HL-60 (cell line): ENCODE measurements around the gene CFAP251.
A peak's percentile ranks its signal among the peaks of the same experiment; 100 is the strongest.

Experiments used
- DNase-seq, 2 experiments: peaks; one replicate each; pipeline ENCODE4 v3.0.0-alpha.2; 2010 to 2020; ENCODE audit warnings: low read depth in 1 of 2, low spot score in 1 of 2
- H3K27ac ChIP-seq: fragments of 250-450 bp; sonication (Bioruptor Pico); replicated peaks from 2 replicates; pipeline ENCODE4 v1.5.1; 2020; ENCODE audit warnings: mild to moderate bottlenecking, moderate library complexity
- H3K27me3 ChIP-seq: fragments of 250-450 bp; sonication (Bioruptor Pico); 2 replicates; pipeline ENCODE4 v1.5.1; 2021; ENCODE audit warnings: mild to moderate bottlenecking, moderate library complexity; ENCODE audit not compliant: insufficient read depth, poor library complexity, severe bottlenecking
- H3K4me3 ChIP-seq: replicated peaks from 2 replicates; pipeline ENCODE4 v1.5.1; 2011; ENCODE audit warnings: mild to moderate bottlenecking, control low read depth, low read length; ENCODE audit not compliant: insufficient read depth
- CTCF ChIP-seq: IDR thresholded peaks from one replicate; pipeline ENCODE4 v1.5.1; 2011; ENCODE audit warnings: low read length, control low read depth, inconsistent platforms; ENCODE audit not compliant: insufficient read depth
- GABPA ChIP-seq: IDR thresholded peaks from 2 replicates; pipeline ENCODE4 v1.6.1; 2012; ENCODE audit warnings: low read depth
- POLR2AphosphoS5 ChIP-seq: IDR thresholded peaks from 2 replicates; pipeline ENCODE4 v1.6.1; 2012; ENCODE audit warnings: low read depth
- REST ChIP-seq: IDR thresholded peaks from 2 replicates; pipeline ENCODE4 v1.6.1; 2012; ENCODE audit warnings: low read depth; ENCODE audit not compliant: insufficient replicate concordance
- SPI1 ChIP-seq: IDR thresholded peaks from 2 replicates; pipeline ENCODE4 v1.6.1; 2012; ENCODE audit warnings: low read depth, mild to moderate bottlenecking, borderline replicate concordance

CFAP251 gene

DNA sequence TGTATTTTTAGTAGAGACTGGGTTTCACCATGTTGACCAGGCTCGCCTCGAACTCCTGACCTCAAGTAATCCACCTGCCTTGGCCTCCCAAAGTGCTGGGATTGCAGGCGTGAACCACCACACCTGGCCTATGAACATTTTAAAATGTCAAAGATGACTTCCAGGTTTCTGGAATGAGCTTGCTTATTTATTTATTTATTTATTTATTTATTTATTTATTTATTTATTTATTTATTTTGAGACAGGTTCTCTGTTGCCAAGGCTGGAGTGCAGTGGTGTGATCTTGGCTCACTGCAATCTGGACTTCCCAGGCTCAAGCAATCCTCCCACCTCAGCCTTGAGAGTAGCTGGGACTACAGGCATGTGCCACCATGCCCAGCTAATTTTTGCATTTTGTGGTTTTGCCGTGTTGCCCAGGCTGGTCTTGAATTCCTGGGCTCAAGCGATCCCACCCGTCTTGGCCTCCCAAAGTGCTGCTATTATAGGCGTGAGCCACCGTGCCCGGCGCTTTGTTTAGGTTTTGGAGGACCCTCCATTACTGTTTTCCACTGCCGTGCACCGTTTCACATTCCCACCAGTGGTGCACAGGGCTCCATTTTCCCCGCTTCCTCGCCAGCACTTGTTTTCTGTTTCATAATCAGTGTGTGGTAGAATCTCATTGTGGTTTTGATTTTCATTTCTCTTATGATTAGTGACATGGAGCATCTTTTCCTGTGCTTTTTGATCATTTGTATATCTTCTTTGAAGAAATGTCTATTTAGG lies 6.4 kb upstream of the CFAP251 start:
- TF ChIP-seq GABPA = no peak
- no peak for TF ChIP-seq CTCF
- no peak for TF ChIP-seq REST
- no peak for TF ChIP-seq SPI1
- TF ChIP-seq POLR2AphosphoS5 = no peak
- Histone ChIP-seq H3K4me3 (no peak overlapping the region), H3K27me3 (no peaks in the 10 kb centered on the region), H3K27ac (no peak overlapping the region)
- DNase-seq = no peak

GRCh38 chr12:121915841-121916321 lies 2.5 kb upstream of the CFAP251 start:
- Histone ChIP-seq H3K27ac (no peak overlapping the region), H3K4me3 (no peak overlapping the region), H3K27me3 (no peaks in the 10 kb centered on the region)
- TF ChIP-seq POLR2AphosphoS5 (no peak), CTCF (no peak), REST (no peak), SPI1 (no peak), GABPA (no peak)
- no peak for DNase-seq

- no peak overlapping the region for H3K27ac ChIP-seq
- peak in 1 of 2 experiments; percentile 44 for DNase-seq
- TF ChIP-seq CTCF (no peak), REST (no peak), GABPA (no peak), SPI1 (peak; percentile 35; the same call in 1 of the 2 replicates), POLR2AphosphoS5 (no peak)
Measured at GRCh38 chr12:121916719-121917118, 1.7 kb upstream of the CFAP251 start.

More at GRCh38 chr12:121916719-121917118, 1.7 kb upstream of the CFAP251 start:
- Histone ChIP-seq H3K27me3 (no peaks in the 10 kb centered on the region), H3K4me3 (no peak overlapping the region)
